Tibial nerve (tissue), 4 donors: ENCODE results near the gene NUP214.

Experiments used
- EP300 ChIP-seq, 2 donors: sonication (generic); formaldehyde crosslinking; IDR thresholded peaks; one replicate each; pipeline ENCODE4 v1.6.1; 2017; ENCODE audit warnings: antibody characterized with exemption in 2 of 2, mild to moderate bottlenecking in 1 of 2
- POLR2A ChIP-seq, 2 donors: fragments of 450-650 bp; IDR thresholded peaks; one replicate each; pipeline ENCODE4 v1.6.1; 2017; ENCODE audit warnings: antibody characterized with exemption in 2 of 2, mild to moderate bottlenecking in 2 of 2, moderate library complexity in 2 of 2
- TF ChIP-seq, protein P1 (sequence below), 5 experiments: fragments of 200-600 bp in 3 of 5; fragments of 450-650 bp in 2 of 5; sonication (generic) in 3 of 5; IDR thresholded peaks; one replicate each; pipeline ENCODE4 v1.5.1; 2016 to 2019; ENCODE audit warnings: antibody characterized with exemption in 5 of 5, mild to moderate bottlenecking in 3 of 5, moderate library complexity in 2 of 5

GRCh38 chr9:131080589-131080988 is 44.8 kb upstream of the NUP214 start:
- TF ChIP-seq, protein P1, sequence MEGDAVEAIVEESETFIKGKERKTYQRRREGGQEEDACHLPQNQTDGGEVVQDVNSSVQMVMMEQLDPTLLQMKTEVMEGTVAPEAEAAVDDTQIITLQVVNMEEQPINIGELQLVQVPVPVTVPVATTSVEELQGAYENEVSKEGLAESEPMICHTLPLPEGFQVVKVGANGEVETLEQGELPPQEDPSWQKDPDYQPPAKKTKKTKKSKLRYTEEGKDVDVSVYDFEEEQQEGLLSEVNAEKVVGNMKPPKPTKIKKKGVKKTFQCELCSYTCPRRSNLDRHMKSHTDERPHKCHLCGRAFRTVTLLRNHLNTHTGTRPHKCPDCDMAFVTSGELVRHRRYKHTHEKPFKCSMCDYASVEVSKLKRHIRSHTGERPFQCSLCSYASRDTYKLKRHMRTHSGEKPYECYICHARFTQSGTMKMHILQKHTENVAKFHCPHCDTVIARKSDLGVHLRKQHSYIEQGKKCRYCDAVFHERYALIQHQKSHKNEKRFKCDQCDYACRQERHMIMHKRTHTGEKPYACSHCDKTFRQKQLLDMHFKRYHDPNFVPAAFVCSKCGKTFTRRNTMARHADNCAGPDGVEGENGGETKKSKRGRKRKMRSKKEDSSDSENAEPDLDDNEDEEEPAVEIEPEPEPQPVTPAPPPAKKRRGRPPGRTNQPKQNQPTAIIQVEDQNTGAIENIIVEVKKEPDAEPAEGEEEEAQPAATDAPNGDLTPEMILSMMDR (IDR thresholded peaks at IDR 0.05) = no peak
- TF ChIP-seq POLR2A (IDR thresholded peaks at IDR 0.05) (no peak), EP300 (IDR thresholded peaks at IDR 0.05) (no peak)
